HG02852 (cell line): ENCODE measurements around the gene CD69.

ENCODE experiments used
- ATAC-seq: cut with Tn5 transposase; IDR thresholded peaks from one replicate; pipeline ENCODE4 v1.9.1; 2021; ENCODE audit warnings: mild to moderate bottlenecking, moderate library complexity; ENCODE audit not compliant: unreplicated experiment

The CD69 gene

DNA sequence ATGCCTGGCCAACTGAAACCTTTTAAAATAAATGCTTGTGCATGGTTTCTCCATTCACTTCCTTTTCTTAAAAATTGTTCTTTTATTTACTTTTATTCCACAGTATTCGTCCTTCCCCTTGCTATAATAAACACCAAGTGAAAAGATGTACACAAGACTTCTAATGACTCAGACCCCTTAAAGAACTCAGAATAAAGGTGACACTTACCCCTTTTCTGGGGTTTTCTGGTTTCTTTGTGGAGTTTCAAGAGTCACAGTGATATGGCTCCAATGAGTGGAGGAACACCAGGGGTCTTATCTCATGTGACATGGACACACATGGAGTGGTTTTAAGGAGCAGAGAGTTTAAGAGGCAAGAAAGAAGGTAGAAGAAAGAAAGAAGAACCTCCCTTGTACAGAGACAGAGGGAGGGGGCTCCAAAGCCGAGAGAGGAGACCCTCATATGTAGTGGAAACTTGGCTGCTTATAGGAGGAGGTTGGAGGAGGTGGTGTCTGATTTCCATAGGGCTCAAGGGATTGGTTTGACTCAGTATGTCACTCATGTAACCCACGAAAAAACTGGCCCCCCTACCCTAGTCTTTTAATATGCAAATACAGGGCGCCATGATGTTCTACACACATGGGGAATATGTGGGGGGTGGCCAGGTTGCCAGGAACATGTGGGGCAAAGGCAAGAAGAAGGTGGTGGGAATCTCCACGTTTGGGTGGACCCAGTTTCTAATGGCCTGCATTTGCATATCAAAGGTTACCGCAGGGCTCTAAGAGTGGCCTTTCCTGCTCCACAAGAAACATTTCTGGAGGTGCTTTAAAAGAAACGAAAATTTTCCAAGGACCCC, 22.1 kb upstream of the CD69 start:
- ATAC-seq = no peak

DNA sequence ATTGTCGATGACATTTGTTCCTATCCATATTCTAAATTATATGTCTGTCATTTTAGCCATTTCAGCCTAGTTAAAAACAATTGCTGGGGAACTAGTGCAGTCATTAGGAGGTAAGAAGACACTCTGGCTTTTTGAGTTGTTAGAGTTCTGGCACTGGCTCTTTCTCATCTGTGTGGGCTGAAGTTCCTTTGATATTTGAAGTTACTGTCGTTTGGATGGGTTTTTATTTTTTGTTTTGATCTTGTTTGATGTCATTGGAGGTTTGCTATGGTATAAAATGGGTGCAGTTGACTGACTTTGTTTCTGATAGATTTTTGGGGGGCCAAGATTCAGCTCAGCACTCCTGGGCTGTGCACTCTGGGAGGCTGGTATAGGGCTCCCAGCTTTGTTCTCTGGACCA, 20.7 kb upstream of the CD69 start:
- no peak for ATAC-seq

DNA sequence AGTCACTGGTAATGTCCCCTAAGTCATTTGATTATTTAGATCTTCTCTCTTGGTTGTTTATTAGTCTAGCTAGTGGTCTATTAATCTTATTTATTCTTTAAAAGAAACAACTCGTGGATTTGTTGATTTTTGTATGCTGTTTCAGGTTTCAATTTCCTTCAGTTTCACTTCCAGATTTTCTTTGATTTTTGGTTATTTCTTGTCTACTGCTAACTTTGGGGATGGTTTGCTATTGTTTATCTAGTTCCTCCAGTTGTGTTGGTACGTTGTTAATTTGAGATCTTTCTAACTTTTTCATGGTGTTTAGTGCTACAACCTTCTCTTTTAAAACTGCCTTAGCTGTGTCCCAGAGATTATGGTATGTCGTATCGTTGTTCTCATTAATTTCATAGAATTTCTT, 18.5 kb upstream of the CD69 start:
- ATAC-seq = no peak

DNA sequence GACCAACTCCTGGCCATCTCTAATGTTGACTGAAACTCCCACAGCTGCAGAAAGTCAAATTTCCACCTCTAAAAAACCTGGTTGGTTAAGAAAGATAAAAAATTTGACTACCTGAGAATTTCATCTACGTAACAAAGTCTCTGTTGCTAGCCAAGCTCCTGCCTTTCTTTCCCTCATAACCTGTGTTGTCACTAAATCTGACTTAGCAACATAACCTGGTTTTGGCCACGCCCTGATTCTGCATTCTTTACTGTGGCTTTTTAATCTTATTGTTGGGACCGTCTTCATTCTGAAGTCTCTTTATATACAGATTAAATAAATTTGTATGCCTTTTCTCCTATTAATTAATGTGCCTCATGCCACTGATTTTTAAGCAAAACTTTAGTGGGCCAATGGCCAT, 16.1 kb upstream of the CD69 start:
- no peak for ATAC-seq

DNA sequence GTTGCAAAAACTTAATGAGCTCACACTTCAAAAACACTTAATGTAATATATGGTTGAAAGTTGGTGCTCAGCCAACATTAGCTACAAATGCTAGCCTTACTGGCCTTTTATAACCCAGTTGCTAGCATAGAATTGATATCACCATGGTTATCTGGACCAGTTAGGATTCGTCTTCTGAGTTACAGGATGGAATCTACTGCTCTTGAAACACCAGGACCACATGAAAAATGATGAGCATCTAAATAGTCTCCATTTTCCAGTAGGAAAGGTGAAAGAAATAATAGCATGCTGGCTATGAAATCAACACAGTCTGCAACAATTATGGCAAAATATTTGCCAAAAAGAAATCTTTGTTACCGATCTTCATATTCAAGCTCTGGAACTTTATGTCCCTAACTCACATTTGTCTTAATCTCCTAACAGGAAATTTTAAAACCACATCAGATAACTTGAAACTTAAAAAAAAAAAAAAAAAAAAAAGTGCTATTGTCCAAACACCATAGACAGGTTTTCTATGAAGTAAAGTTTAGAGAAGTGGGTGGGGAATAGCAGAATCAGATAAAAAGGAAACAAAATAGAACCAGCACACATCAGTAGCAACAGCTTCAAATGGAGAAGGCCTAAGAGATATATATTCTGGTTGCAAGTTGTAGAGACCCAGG, 12.6 kb upstream of the CD69 start:
- no peak for ATAC-seq

DNA sequence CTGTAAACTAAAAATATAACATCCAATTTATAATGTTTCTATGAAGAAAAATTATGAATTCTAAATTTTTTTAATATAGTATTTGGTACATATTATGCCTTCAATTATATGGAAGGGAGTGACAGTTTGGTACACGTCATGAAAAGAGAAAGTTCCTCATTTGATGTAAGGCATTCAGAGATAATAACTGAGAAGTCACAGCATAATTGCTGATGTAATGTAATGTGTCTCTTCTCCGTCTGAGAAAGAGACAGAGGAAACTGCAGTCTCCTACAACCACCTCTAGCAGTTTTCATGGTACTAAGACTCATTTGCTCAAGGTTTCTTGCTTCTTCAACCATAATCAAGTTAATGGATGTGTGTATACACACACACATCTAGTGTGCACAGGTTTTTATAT, 2.3 kb upstream of the CD69 start:
- no peak for ATAC-seq

DNA sequence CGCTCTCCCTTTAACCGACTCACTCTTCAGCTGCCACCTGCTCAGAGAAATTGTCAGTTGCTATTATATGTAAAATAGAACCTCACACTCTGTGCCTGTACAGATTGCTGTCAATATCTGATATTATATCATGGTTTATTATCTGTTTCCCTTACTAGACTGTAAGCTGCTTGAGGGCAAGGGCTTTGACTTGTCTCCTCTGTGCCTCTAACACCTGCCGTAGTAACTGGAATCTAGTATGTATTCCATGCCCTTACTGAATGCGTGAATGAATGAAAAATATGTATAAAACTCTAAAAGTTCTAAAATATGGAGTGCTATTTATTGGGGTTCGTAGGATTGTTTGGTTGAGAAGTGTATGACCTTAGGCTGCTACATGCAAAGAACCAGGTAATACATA, 1.7 kb upstream of the CD69 start:
- no peak for ATAC-seq

DNA sequence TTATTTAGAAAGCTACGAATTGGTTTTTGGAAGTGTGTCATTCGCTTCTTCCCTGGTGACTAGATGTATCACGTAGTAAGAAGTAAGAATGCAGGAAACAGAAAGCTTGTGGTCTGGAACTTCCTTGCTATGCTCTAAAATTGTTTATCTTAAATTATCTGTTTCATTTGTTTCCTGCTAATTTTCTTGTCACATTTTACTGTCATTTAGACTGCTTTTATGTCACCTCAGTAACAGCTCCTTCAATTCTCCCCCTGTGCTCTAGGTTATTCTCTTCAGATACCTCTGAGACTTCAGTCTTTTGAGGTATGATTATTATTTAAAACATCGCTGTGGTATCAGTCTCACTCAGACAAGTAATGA, 699 bp upstream of the CD69 start:
- ATAC-seq = no peak

DNA sequence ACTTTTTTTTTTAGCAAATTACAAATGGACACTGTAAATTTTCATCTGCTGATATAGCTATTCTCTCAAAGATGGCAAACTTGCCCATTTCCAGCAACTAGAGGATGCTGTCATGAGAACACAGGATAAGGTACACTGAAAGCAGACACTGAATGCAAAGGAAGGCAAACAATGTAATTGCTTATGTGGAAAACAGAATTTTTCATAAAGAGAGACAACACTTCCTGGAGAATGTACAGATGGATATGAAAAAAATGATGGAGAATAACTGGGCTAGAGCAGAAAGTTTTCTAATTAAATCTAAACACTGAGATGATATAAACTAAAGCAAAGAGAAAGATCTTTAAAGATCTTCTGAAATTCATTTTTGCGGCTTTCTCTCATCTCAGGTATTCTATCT, 581 bp downstream of the CD69 start:
- ATAC-seq = no peak

DNA sequence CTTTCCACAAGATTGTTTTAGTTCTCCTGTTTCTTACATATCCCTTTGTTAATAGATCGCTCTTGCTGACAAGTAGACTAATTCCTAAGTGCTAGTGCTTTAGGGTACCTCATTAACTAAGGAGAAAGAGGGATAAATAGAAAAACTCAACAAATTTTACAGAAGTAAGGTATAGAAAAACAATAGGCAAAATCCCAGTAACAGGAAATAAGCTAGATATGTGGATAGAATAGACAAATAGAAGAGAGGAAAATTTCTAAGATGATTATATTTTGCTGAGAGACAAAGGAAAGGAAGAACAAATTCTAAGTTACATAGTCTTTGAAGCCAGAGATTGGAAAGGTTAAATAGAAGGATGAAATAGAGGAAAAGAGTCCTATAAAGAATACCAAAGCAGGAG, 1.0 kb downstream of the CD69 start:
- ATAC-seq = no peak

DNA sequence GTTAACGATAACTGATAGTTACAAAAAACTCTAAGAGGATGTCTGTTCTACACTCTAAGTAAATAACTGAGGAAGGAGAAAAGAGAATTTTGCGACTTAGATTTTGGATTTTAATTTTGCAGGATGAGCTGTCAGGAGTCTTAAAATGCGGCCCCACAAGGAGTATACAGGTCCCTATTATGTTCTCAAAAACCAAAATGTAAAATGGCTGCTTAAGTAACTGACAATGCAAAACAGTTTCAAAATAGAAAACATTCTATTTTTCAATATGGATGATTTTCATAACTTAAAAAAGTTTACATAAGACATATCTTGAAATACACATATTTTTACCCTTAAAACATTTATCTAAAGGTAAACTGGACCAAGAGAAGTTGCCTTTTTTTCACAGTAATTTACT, 2.6 kb downstream of the CD69 start:
- no peak for ATAC-seq

DNA sequence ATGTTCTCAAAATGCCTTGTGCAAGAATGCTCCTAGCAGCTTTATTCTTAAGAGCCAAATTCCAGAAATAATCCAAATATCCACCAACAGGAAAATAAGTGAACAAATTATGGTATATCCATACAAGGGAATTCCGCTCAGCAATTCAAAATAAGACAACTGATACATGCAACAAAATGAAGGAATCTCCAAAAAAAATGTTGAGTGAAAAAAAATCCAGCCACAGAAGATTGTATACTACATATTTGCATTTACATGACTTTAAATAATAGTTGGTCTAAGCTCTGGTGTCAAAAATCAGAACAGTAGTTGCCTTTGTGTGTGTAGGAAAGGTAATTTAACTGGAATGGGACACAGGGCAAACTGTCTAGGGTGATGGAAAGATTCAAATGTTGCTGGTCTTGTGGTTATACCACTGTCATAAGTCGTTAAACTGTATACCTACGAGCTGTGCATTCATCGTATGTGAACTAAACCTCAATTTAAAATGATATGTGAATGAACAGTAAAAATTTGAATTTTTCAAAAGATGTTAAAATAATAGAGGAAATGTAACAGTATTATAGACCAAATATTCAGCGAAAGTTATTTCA, 3.2 kb downstream of the CD69 start:
- no peak for ATAC-seq

DNA sequence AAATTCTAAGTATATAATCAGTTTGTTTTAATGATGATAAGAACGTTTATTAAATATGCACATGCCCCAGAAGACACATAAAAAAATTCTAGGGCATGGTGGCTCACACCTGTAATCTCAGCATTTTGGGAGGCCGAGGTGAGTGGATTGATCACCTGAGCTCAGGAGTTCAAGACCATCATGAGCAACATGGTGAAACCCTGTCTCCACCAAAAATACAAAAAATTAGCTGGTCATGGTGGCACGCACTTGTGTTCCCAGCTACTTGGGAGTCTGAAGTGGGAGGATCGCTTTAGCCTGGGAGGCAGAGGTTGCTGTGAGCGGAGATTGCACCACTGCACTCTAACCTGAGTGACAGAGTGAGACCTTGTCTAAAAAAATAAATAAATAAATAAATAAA, 4.0 kb downstream of the CD69 start:
- ATAC-seq = no peak

DNA sequence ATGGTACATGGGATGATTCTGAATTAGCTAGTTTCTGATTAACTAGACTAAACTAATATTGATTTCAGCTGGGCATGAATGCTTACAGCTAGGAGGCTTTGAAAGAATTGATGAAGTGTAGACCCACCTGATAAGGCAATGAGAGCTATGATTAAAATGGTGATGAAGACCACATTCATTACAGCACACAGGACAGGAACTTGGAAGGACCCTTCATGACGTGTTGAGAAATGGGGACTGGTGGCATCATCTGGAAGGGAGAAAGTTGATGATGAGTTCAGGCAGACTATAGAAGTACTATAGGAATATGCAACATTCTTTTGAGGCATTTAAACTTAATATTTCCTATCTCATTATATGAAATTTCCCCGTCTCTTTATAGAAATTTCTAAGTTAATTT, 4.5 kb downstream of the CD69 start:
- ATAC-seq = no peak

DNA sequence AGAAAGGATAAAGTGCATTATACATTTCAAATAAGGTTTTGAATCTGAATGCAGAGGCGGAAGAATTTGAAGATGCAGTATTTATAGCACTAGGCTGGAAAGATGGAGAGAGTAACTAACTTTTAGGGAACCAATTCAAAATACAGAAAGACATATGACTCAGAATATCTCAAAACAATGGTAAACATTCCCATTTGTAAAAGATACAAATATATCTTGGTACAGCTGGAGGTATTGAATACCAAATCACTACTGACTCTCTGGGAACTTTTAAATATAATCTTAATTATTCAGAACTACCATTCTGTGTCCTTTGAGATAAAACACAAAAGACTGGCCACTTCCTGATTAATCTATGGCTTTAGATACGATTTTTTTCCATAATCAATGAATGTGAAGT, 5.1 kb downstream of the CD69 start:
- no peak for ATAC-seq

DNA sequence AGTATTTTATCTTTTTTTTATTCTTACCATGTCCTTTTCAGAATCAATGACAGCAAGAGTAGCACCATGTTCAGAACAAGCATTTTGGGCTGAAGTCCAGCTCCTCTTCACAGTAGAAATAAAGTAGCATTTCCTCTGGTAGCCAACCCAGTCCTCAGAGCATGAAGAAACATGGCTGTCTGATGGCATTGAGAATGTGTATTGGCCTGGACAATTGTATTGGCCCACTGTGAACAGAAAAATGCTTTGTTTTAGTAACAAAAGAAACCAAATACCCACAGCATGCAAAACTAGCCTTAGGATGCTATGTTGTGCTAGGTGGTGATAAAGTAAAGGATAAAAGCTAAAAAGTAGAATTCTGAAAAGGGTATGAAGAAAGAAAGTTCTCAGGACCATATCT, 5.7 kb downstream of the CD69 start:
- ATAC-seq = no peak

DNA sequence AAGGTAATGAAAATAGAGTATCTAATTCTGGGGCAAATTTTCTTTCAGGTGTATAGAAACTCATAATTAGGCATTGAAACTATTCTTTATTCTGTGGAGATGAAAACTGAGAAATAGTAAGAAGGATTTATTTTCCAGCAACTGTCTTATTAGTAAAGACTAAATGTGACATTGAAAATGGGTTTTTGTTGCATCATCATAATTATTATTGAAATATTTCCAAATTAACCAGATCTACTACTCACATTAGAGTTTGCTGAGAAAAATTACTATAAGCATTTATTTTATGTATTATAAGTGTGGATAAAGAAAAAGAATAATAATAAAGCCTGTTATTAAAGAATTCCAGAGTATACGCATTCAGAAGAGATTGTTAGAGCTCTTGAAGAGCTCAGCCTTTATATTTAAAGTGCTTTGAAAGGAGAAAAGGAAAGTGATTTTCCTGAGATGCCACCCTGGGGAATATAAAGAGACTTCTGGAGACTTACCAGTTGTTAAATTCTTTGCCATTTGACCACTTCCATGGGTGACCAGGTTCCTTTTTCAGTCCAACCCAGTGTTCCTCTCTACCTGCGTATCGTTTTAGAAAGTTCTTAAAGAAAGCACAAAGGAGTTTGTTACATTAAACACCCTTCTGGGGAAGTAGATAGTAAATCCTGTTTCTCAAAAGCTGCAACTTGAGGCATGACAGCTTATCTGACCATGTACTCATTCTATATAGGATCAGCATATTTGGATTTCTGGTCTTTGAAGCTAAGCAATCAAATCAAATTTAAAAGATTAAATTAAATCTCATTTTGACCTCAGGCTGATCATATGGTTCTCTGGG, 6.4 kb downstream of the CD69 start:
- ATAC-seq = no peak

DNA sequence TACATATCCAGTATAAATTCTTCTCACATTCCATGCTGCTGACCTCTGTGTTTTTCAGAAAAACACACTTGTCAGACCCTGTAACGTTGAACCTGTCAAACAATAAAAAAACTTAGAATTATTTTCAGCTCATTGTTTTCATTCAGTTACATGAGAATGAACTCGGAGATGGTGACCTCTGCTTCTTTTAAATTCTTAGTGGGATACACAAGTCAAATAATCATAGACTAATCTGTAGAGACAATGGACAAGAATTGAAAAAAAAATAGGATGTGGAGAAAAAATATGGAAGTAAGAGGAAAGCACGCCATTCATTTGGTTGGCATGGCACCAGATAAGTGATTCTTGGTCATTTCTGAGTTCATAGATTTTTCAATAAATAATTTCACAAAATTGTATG, 7.2 kb downstream of the CD69 start:
- no peak for ATAC-seq

DNA sequence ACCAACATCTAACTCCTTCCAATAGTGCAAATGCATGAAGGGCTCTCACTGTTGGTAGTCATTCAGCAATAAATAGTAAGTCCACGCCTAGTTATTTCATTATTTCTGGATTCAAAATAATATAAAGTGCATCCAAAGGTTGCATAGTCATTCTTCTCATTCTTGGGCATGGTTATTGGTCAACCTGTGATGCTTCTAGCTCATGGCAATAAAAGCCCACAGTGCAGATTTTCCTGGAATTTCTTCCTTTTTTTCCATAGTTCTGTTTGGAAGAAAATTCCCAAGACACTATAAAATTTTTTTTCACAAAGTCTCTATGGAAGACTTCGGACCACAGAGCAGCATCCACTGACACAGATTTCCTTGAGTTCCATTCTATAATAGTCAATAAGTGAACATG, 7.6 kb downstream of the CD69 start:
- no peak for ATAC-seq

DNA sequence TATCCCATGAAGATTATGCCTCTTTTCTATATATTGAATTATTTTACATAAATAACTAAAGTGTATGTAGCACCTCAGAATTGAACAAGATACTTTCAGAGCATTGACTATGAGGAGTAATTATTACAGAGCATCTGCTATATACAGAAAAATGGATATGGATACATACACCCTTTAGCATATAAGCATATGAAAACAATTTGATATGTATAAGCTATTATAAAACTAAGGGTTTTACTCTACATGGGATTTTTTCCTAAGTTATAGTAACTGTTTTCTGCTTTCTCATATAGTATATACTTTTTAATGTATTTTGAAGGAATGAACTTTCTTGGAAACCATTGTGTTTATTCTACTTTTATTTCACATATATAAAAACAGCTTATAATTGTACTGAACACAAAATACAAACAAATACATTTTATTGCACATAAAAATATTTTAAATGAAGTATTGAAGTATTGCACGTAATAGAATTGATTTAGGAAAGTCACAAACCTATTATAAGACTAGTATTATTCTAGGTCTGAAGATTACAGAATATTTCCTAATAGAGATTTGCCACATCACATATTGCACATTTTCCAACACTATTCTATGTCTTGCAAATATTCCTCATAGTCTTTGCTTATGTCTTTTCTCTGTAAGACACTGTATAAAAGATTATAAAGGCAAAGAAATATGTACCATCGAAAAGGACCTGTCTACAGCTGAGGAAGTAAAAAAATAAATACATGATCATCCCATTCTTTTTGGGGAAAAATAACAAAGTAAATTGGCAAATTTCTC, 8.4 kb downstream of the CD69 start:
- ATAC-seq = no peak
